Measurements from ENCODE around the gene XYLT1.

The XYLT1 gene

GRCh38 chr16:17287166-17287800 lies 183.5 kb downstream of the XYLT1 start:
- Histone ChIP-seq H3K4me1 (ENCODE audit: control insufficient read depth, insufficient read depth, low read length) (no peaks in the 10 kb centered on the region), H3K36me3 (ENCODE audit: control insufficient read depth in 2 of 2, insufficient read depth in 1 of 2, low read length in 2 of 2) (no peaks in the 10 kb centered on the region), H3K4me3 (ENCODE audit: low read depth, low read length) (no peak overlapping the region), H3K9me3 (ENCODE audit: control insufficient read depth, insufficient read depth, low read depth, low read length) (no peaks in the 10 kb centered on the region), H3K27ac (ENCODE audit: extremely low read depth, low read depth, low read length) (no peak overlapping the region)
- CTCF ChIA-PET = no interaction called here
- TF ChIP-seq HOXD13 (CRISPR knock-in tag; IDR thresholded peaks at IDR 0.05; ENCODE audit: borderline replicate concordance) = no peak
- no peak for TF ChIP-seq ZNF600 (tag by site-specific recombination; IDR thresholded peaks at IDR 0.05)
- TF ChIP-seq HOXA7 (CRISPR knock-in tag; IDR thresholded peaks at IDR 0.05; ENCODE audit: borderline replicate concordance) = no peak
- no peak for TF ChIP-seq MZF1 (tag by site-specific recombination; IDR thresholded peaks at IDR 0.05; ENCODE audit: borderline replicate concordance)
- TF ChIP-seq RBAK (tag by site-specific recombination; IDR thresholded peaks at IDR 0.05) = no peak
- TF ChIP-seq ZNF670 (tag by site-specific recombination; IDR thresholded peaks at IDR 0.05; ENCODE audit: low read depth) = no peak
- no peak for TF ChIP-seq ZNF121 (tag by site-specific recombination; IDR thresholded peaks at IDR 0.05)
- no peak for TF ChIP-seq SCRT2 (tag by site-specific recombination; IDR thresholded peaks at IDR 0.05)
- no peak for TF ChIP-seq ZNF138 (tag by site-specific recombination; IDR thresholded peaks at IDR 0.05; ENCODE audit: borderline replicate concordance)
- TF ChIP-seq, protein P1, sequence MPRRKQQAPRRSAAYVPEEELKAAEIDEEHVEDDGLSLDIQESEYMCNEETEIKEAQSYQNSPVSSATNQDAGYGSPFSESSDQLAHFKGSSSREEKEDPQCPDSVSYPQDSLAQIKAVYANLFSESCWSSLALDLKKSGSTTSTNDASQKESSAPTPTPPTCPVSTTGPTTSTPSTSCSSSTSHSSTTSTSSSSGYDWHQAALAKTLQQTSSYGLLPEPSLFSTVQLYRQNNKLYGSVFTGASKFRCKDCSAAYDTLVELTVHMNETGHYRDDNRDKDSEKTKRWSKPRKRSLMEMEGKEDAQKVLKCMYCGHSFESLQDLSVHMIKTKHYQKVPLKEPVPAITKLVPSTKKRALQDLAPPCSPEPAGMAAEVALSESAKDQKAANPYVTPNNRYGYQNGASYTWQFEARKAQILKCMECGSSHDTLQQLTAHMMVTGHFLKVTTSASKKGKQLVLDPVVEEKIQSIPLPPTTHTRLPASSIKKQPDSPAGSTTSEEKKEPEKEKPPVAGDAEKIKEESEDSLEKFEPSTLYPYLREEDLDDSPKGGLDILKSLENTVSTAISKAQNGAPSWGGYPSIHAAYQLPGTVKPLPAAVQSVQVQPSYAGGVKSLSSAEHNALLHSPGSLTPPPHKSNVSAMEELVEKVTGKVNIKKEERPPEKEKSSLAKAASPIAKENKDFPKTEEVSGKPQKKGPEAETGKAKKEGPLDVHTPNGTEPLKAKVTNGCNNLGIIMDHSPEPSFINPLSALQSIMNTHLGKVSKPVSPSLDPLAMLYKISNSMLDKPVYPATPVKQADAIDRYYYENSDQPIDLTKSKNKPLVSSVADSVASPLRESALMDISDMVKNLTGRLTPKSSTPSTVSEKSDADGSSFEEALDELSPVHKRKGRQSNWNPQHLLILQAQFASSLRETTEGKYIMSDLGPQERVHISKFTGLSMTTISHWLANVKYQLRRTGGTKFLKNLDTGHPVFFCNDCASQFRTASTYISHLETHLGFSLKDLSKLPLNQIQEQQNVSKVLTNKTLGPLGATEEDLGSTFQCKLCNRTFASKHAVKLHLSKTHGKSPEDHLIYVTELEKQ (tag by site-specific recombination; IDR thresholded peaks at IDR 0.05; ENCODE audit: borderline replicate concordance) = no peak
- no peak for TF ChIP-seq ZNF311 (tag by site-specific recombination; IDR thresholded peaks at IDR 0.05; ENCODE audit: borderline replicate concordance)
- TF ChIP-seq, protein P2, sequence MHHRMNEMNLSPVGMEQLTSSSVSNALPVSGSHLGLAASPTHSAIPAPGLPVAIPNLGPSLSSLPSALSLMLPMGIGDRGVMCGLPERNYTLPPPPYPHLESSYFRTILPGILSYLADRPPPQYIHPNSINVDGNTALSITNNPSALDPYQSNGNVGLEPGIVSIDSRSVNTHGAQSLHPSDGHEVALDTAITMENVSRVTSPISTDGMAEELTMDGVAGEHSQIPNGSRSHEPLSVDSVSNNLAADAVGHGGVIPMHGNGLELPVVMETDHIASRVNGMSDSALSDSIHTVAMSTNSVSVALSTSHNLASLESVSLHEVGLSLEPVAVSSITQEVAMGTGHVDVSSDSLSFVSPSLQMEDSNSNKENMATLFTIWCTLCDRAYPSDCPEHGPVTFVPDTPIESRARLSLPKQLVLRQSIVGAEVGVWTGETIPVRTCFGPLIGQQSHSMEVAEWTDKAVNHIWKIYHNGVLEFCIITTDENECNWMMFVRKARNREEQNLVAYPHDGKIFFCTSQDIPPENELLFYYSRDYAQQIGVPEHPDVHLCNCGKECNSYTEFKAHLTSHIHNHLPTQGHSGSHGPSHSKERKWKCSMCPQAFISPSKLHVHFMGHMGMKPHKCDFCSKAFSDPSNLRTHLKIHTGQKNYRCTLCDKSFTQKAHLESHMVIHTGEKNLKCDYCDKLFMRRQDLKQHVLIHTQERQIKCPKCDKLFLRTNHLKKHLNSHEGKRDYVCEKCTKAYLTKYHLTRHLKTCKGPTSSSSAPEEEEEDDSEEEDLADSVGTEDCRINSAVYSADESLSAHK (tag by site-specific recombination; IDR thresholded peaks at IDR 0.05) = no peak
- no peak for TF ChIP-seq ZNF645 (tag by site-specific recombination; IDR thresholded peaks at IDR 0.05)
- POLR2A ChIA-PET = interaction anchor here (0.7 kb wide), 1 partner anchor 416 kb away, joined by 3 read pairs; no protein-coding TSS in a partner anchor

GRCh38 chr16:17286443-17286842 lies 184.3 kb downstream of the XYLT1 start:
- POLR2A ChIA-PET = no interaction called here
- H3K27ac ChIP-seq (ENCODE audit: extremely low read depth, low read depth, low read length) = no peak overlapping the region
- TF ChIP-seq, protein P3, sequence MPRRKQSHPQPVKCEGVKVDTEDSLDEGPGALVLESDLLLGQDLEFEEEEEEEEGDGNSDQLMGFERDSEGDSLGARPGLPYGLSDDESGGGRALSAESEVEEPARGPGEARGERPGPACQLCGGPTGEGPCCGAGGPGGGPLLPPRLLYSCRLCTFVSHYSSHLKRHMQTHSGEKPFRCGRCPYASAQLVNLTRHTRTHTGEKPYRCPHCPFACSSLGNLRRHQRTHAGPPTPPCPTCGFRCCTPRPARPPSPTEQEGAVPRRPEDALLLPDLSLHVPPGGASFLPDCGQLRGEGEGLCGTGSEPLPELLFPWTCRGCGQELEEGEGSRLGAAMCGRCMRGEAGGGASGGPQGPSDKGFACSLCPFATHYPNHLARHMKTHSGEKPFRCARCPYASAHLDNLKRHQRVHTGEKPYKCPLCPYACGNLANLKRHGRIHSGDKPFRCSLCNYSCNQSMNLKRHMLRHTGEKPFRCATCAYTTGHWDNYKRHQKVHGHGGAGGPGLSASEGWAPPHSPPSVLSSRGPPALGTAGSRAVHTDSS (tag by site-specific recombination; IDR thresholded peaks at IDR 0.05) = 0 out of 2 replicates have a peak, but pooled peaks have one; percentile 57
- no peak for TF ChIP-seq ZNF394 (tag by site-specific recombination; IDR thresholded peaks at IDR 0.05; ENCODE audit: borderline replicate concordance)
- no peaks in the 10 kb centered on the region for H3K9me3 ChIP-seq (ENCODE audit: control insufficient read depth, insufficient read depth, low read depth, low read length)
- H3K4me1 ChIP-seq (ENCODE audit: control insufficient read depth, insufficient read depth, low read length) = no peaks in the 10 kb centered on the region
- no peak overlapping the region for H3K4me3 ChIP-seq (ENCODE audit: low read depth, low read length)
- H3K36me3 ChIP-seq (ENCODE audit: control insufficient read depth in 2 of 2, insufficient read depth in 1 of 2, low read length in 2 of 2) = no peaks in the 10 kb centered on the region
- CTCF ChIA-PET = no interaction called here

Measured in HEK293 (cell line).